Activated CD4-positive, alpha-beta T cell treated with anti-CD3 and anti-CD28 coated beads, Interleukin-2, amount 10 ng/mL, durations not matched to agents 24 days and 14 days (primary cell): ENCODE results near the gene GFPT1. TPM values are rescaled to one million over a fixed set of nuclear protein-coding genes. Genes with fewer than 3 reads are reported as not detected.
A peak's percentile ranks its signal among the peaks of the same experiment; 100 is the strongest.

ENCODE experiments used
- DNase-seq: peaks from one replicate; pipeline ENCODE4 v3.0.0; 2022
- H3K27ac Mint-ChIP-seq: one replicate; pipeline ENCODE4 v1.8.0; 2022; ENCODE audit warnings: mild to moderate bottlenecking, mixed read lengths
- H3K27me3 Mint-ChIP-seq: one replicate; pipeline ENCODE4 v1.8.0; 2022; ENCODE audit warnings: mixed read lengths
- H3K36me3 Mint-ChIP-seq: one replicate; pipeline ENCODE4 v1.8.0; 2022; ENCODE audit warnings: low read depth, mild to moderate bottlenecking, mixed read lengths
- H3K4me1 Mint-ChIP-seq: one replicate; pipeline ENCODE4 v1.8.0; 2021; ENCODE audit warnings: mixed read lengths
- H3K4me3 Mint-ChIP-seq: one replicate; pipeline ENCODE4 v1.8.0; 2022; ENCODE audit warnings: mild to moderate bottlenecking, moderate library complexity, mixed read lengths
- H3K9me3 Mint-ChIP-seq: one replicate; pipeline ENCODE4 v1.8.0; 2021; ENCODE audit warnings: mixed read lengths
- intact Hi-C: fragments of 100-400 bp; cut with micrococcal nuclease; formaldehyde crosslinking; loops from one replicate; pipeline ENCODE4 v1.15.1; 2023
- total RNA-seq: library from RNA; stranded (reverse); gene quantifications from 2 replicates; pipeline ENCODE4 v1.2.3, GENCODE V29; 2022

The GFPT1 gene
- total RNA-seq, 1 donor from 2014 or later, result 48.8 TPM

GRCh38 chr2:69305712-69306392 lies 81.2 kb downstream of the GFPT1 start:
- no peaks in the 10 kb centered on the region for H3K36me3 Mint-ChIP-seq
- H3K4me1 Mint-ChIP-seq, result peaks cover 12% of the 10 kb centered on the region
- H3K27me3 Mint-ChIP-seq, result peaks cover 44% of the 10 kb centered on the region
- H3K27ac Mint-ChIP-seq, result no peak overlapping the region
- peaks cover 7% of the 10 kb centered on the region for H3K9me3 Mint-ChIP-seq
- H3K4me3 Mint-ChIP-seq, result peak overlapping the region; percentile 78
- DNase-seq, result no peak
- intact Hi-C loops, result loop anchor here (10.0 kb wide), 1 partner anchor 841 kb away; the partner anchor contains the start of genes APLF and FBXO48

GRCh38 chr2:69305166-69305565 lies 81.9 kb downstream of the GFPT1 start:
- Mint-ChIP-seq H3K4me3 (no peak overlapping the region), H3K27me3 (peaks cover 44% of the 10 kb centered on the region), H3K27ac (no peak overlapping the region), H3K36me3 (no peaks in the 10 kb centered on the region), H3K9me3 (peaks cover 7% of the 10 kb centered on the region), H3K4me1 (peaks cover 12% of the 10 kb centered on the region)
- no peak for DNase-seq
- intact Hi-C loops, result loop anchor here (10.0 kb wide), 1 partner anchor 840 kb away; the partner anchor contains the start of genes APLF and FBXO48

- intact Hi-C loops, result loop anchor here (10.0 kb wide), 1 partner anchor 840 kb away; the partner anchor contains the start of genes APLF and FBXO48
- Mint-ChIP-seq H3K9me3 (peaks cover 7% of the 10 kb centered on the region), H3K4me1 (peaks cover 12% of the 10 kb centered on the region), H3K4me3 (no peak overlapping the region), H3K27ac (no peak overlapping the region), H3K36me3 (no peaks in the 10 kb centered on the region), H3K27me3 (peaks cover 44% of the 10 kb centered on the region)
- no peak for DNase-seq
Observed at GRCh38 chr2:69304656-69305055, 82.4 kb downstream of the GFPT1 start.

GRCh38 chr2:69300650-69301049 lies 86.4 kb downstream of the GFPT1 start:
- H3K27me3 Mint-ChIP-seq, result peaks cover 32% of the 10 kb centered on the region
- intact Hi-C loops, result loop anchor here (10.0 kb wide), 1 partner anchor 836 kb away; the partner anchor contains the start of genes APLF and FBXO48
- no peak overlapping the region for H3K4me3 Mint-ChIP-seq
- H3K4me1 Mint-ChIP-seq, result no peaks in the 10 kb centered on the region
- no peak for DNase-seq
- H3K36me3 Mint-ChIP-seq, result no peaks in the 10 kb centered on the region
- peaks cover 7% of the 10 kb centered on the region for H3K9me3 Mint-ChIP-seq
- no peak overlapping the region for H3K27ac Mint-ChIP-seq

- no peak for DNase-seq
- no peaks in the 10 kb centered on the region for H3K36me3 Mint-ChIP-seq
- no peaks in the 10 kb centered on the region for H3K4me1 Mint-ChIP-seq
- no peak overlapping the region for H3K4me3 Mint-ChIP-seq
- intact Hi-C loops, result loop anchor here (10.0 kb wide), 1 partner anchor 835 kb away; the partner anchor contains the start of genes APLF and FBXO48
- H3K27ac Mint-ChIP-seq, result no peak overlapping the region
- peaks cover 26% of the 10 kb centered on the region for H3K27me3 Mint-ChIP-seq
- peaks cover 7% of the 10 kb centered on the region for H3K9me3 Mint-ChIP-seq
Observed at GRCh38 chr2:69299772-69300516, 87.1 kb downstream of the GFPT1 start.

- Mint-ChIP-seq H3K36me3 (no peaks in the 10 kb centered on the region), H3K4me3 (no peak overlapping the region), H3K9me3 (peaks cover 1% of the 10 kb centered on the region), H3K4me1 (no peaks in the 10 kb centered on the region), H3K27ac (no peak overlapping the region), H3K27me3 (peaks cover 17% of the 10 kb centered on the region)
- no peak for DNase-seq
- intact Hi-C loops, result no loop called here
Observed at GRCh38 chr2:69298862-69299261, 88.2 kb downstream of the GFPT1 start.

GRCh38 chr2:69298261-69298660 lies 88.8 kb downstream of the GFPT1 start:
- intact Hi-C loops, result no loop called here
- Mint-ChIP-seq H3K4me1 (no peaks in the 10 kb centered on the region), H3K4me3 (no peak overlapping the region), H3K27me3 (peaks cover 15% of the 10 kb centered on the region), H3K27ac (no peak overlapping the region), H3K36me3 (no peaks in the 10 kb centered on the region), H3K9me3 (no peaks in the 10 kb centered on the region)
- DNase-seq, result no peak

- Mint-ChIP-seq H3K36me3 (no peaks in the 10 kb centered on the region), H3K4me3 (no peak overlapping the region), H3K9me3 (no peaks in the 10 kb centered on the region), H3K27ac (no peak overlapping the region), H3K4me1 (no peaks in the 10 kb centered on the region), H3K27me3 (peaks cover 10% of the 10 kb centered on the region)
- intact Hi-C loops, result no loop called here
- DNase-seq, result no peak
Observed at GRCh38 chr2:69297216-69297615, 89.8 kb downstream of the GFPT1 start.

- Mint-ChIP-seq H3K36me3 (no peaks in the 10 kb centered on the region), H3K4me3 (no peak overlapping the region), H3K27ac (no peak overlapping the region), H3K9me3 (no peaks in the 10 kb centered on the region), H3K4me1 (no peaks in the 10 kb centered on the region), H3K27me3 (peaks cover 7% of the 10 kb centered on the region)
- intact Hi-C loops, result no loop called here
- no peak for DNase-seq
Observed at GRCh38 chr2:69296421-69296820, 90.6 kb downstream of the GFPT1 start.

- no peak for DNase-seq
- intact Hi-C loops, result no loop called here
- Mint-ChIP-seq H3K4me1 (no peaks in the 10 kb centered on the region), H3K27me3 (peaks cover 22% of the 10 kb centered on the region), H3K27ac (no peak overlapping the region), H3K36me3 (no peaks in the 10 kb centered on the region), H3K9me3 (no peaks in the 10 kb centered on the region), H3K4me3 (no peak overlapping the region)
Observed at GRCh38 chr2:69292256-69292655, 94.8 kb downstream of the GFPT1 start.

GRCh38 chr2:69291721-69292120 lies 95.3 kb downstream of the GFPT1 start:
- no peak overlapping the region for H3K27ac Mint-ChIP-seq
- intact Hi-C loops, result no loop called here
- DNase-seq, result no peak
- H3K36me3 Mint-ChIP-seq, result no peaks in the 10 kb centered on the region
- no peak overlapping the region for H3K4me3 Mint-ChIP-seq
- H3K9me3 Mint-ChIP-seq, result no peaks in the 10 kb centered on the region
- H3K4me1 Mint-ChIP-seq, result no peaks in the 10 kb centered on the region
- peaks cover 22% of the 10 kb centered on the region for H3K27me3 Mint-ChIP-seq

GRCh38 chr2:69291004-69291650 lies 95.9 kb downstream of the GFPT1 start:
- H3K4me3 Mint-ChIP-seq, result no peak overlapping the region
- H3K4me1 Mint-ChIP-seq, result no peaks in the 10 kb centered on the region
- DNase-seq, result no peak
- peaks cover 19% of the 10 kb centered on the region for H3K27me3 Mint-ChIP-seq
- intact Hi-C loops, result no loop called here
- no peaks in the 10 kb centered on the region for H3K36me3 Mint-ChIP-seq
- H3K27ac Mint-ChIP-seq, result no peak overlapping the region
- no peaks in the 10 kb centered on the region for H3K9me3 Mint-ChIP-seq

GRCh38 chr2:69288429-69288828 lies 98.6 kb downstream of the GFPT1 start:
- Mint-ChIP-seq H3K27me3 (peaks cover 19% of the 10 kb centered on the region), H3K4me1 (no peaks in the 10 kb centered on the region), H3K36me3 (no peaks in the 10 kb centered on the region), H3K9me3 (no peaks in the 10 kb centered on the region), H3K27ac (no peak overlapping the region), H3K4me3 (no peak overlapping the region)
- DNase-seq, result no peak
- intact Hi-C loops, result no loop called here

- Mint-ChIP-seq H3K27me3 (peaks cover 24% of the 10 kb centered on the region), H3K27ac (no peak overlapping the region), H3K4me3 (no peak overlapping the region), H3K4me1 (no peaks in the 10 kb centered on the region), H3K9me3 (no peaks in the 10 kb centered on the region), H3K36me3 (no peaks in the 10 kb centered on the region)
- intact Hi-C loops, result no loop called here
- DNase-seq, result no peak
Observed at GRCh38 chr2:69287544-69287943, 99.5 kb downstream of the GFPT1 start.
